K562 (cell line): ENCODE data around the gene TRNT1. TPM values are rescaled to one million over a fixed set of nuclear protein-coding genes. Genes with fewer than 3 reads are reported as not detected.

Experiments
- BACH1 ChIP-seq: fragments of 200-800 bp; sonication (Bioruptor generic); IDR thresholded peaks from 2 replicates; pipeline ENCODE4 v1.6.1; 2016; ENCODE audit warnings: missing genetic modification characterization, missing compliant biosample characterization
- ERF ChIP-seq: fragments of 450-650 bp; formaldehyde crosslinking; IDR thresholded peaks from 2 replicates; pipeline ENCODE4 v1.4.0; 2020; ENCODE audit warnings: mild to moderate bottlenecking, mixed read lengths
- FOXM1 ChIP-seq, 2 experiments: fragments of 450-650 bp in 1 of 2; sonication (generic) in 1 of 2; formaldehyde crosslinking in 1 of 2; IDR thresholded peaks; 2 replicates each; pipeline versions ENCODE4 v1.6.1 to v1.9.0; 2017 to 2022; ENCODE audit warnings: low read depth in 2 of 2, mild to moderate bottlenecking in 2 of 2, missing genetic modification reagents in 1 of 2, moderate library complexity in 1 of 2
- GATA2 ChIP-seq: sonication (generic); formaldehyde crosslinking; IDR thresholded peaks from 2 replicates; pipeline ENCODE4 v1.4.0; 2020; ENCODE audit warnings: mild to moderate bottlenecking, missing genetic modification reagents
- KLF6 ChIP-seq: fragments of 250-450 bp; sonication (Bioruptor Pico); IDR thresholded peaks from 2 replicates; pipeline ENCODE4 v1.4.0; 2020; ENCODE audit warnings: mild to moderate bottlenecking, moderate library complexity, borderline replicate concordance
- MBD2 ChIP-seq: sonication (generic); IDR thresholded peaks from 2 replicates; pipeline ENCODE4 v1.6.1; 2016; ENCODE audit warnings: low read depth, borderline replicate concordance
- NEUROD1 ChIP-seq: fragments of 150-350 bp; IDR thresholded peaks from 2 replicates; pipeline ENCODE4 v1.6.1; 2014; ENCODE audit warnings: borderline replicate concordance, low read length, low read depth; ENCODE audit not compliant: partially characterized antibody
- NONO ChIP-seq, 2 experiments: fragments of 200-400 bp in 1 of 2; fragments of 450-650 bp in 1 of 2; formaldehyde crosslinking in 1 of 2; IDR thresholded peaks; 2 replicates each; pipeline ENCODE4 v1.6.1; 2017; ENCODE audit warnings: low read depth in 2 of 2, mild to moderate bottlenecking in 2 of 2, moderate library complexity in 2 of 2, low read length in 1 of 2
- POLR2B ChIP-seq: fragments of 450-650 bp; IDR thresholded peaks from 2 replicates; pipeline ENCODE4 v1.6.1; 2018; ENCODE audit warnings: low read depth; ENCODE audit not compliant: partially characterized antibody
- SIN3A ChIP-seq, 2 experiments: fragments of 150-350 bp in 1 of 2; IDR thresholded peaks; 2 replicates each; pipeline ENCODE4 v1.6.1; 2011 to 2016; ENCODE audit warnings: borderline replicate concordance in 2 of 2, low read depth in 2 of 2, low read length in 2 of 2, mild to moderate bottlenecking in 2 of 2, moderate library complexity in 2 of 2; ENCODE audit not compliant: control insufficient read depth in 1 of 2
- SLC30A9 ChIP-seq: fragments of 250-450 bp; sonication (Bioruptor Pico); IDR thresholded peaks from 2 replicates; pipeline ENCODE4 v1.8.0; 2022; ENCODE audit warnings: mild to moderate bottlenecking, moderate library complexity
- SUPT5H ChIP-seq: fragments of 450-650 bp; IDR thresholded peaks from 2 replicates; pipeline ENCODE4 v1.6.1; 2016
- ZBTB8A ChIP-seq: fragments of 450-650 bp; IDR thresholded peaks from 2 replicates; pipeline ENCODE4 v1.6.1; 2018; ENCODE audit warnings: mild to moderate bottlenecking, moderate library complexity; ENCODE audit not compliant: partially characterized antibody
- ZNF212 ChIP-seq: fragments of 450-650 bp; formaldehyde crosslinking; IDR thresholded peaks from 2 replicates; pipeline ENCODE4 v1.4.0; 2020; ENCODE audit warnings: mild to moderate bottlenecking
- ZNF316 ChIP-seq: fragments of 450-650 bp; IDR thresholded peaks from 2 replicates; pipeline ENCODE4 v1.6.1; 2016
- ZNF583 ChIP-seq: fragments of 250-450 bp; sonication (Bioruptor Pico); IDR thresholded peaks from 2 replicates; pipeline ENCODE4 v1.4.0; 2020
- polyA plus RNA-seq, 8 experiments: library from polyadenylated mRNA; depleted of rRNA in 4 of 8; stranded (reverse) in 5 of 8; unstranded in 3 of 8; fragments of >200 nt; fragmentation: Nextera tagmentation in 2 of 8; fragmentation: Illumina TruSeq in 1 of 8; extraction: Ambion mirVana in 2 of 8; extraction: Trizol in 1 of 8; gene quantifications; 2 replicates each; pipeline versions ENCODE4 v1.2.1 to v1.2.3, GENCODE V29; 2011 to 2014; ENCODE audit warnings: inconsistent platforms in 1 of 8, missing spikeins in 1 of 8
- total RNA-seq, 7 experiments: library from RNA; depleted of rRNA in 6 of 7; stranded (reverse); fragments of >200 nt in 6 of 7; fragmentation: Illumina TruSeq in 2 of 7; extraction: Trizol in 2 of 7; gene quantifications; 2 replicates each; pipeline versions ENCODE4 v1.2.1 to v1.2.3, GENCODE V29; 2011 to 2021; ENCODE audit warnings: low replicate concordance in 1 of 7
- TF ChIP-seq, protein P1 (sequence below): conservative IDR thresholded peaks from 2 replicates; pipeline ENCODE4 v1.6.1; 2011; ENCODE audit warnings: low read depth, mild to moderate bottlenecking, low read length; ENCODE audit not compliant: control insufficient read depth
- TF ChIP-seq, protein P2 (sequence below), 2 experiments: fragments of 450-650 bp in 1 of 2; IDR thresholded peaks; 2 replicates each; pipeline ENCODE4 v1.6.1; 2011 to 2017; ENCODE audit warnings: low read depth in 2 of 2, antibody characterized with exemption in 1 of 2, borderline replicate concordance in 1 of 2, low read length in 1 of 2, mild to moderate bottlenecking in 1 of 2, mixed read lengths in 1 of 2; ENCODE audit not compliant: control insufficient read depth in 1 of 2
- TF ChIP-seq, protein P3 (sequence below), 2 experiments: fragments of 450-650 bp; conservative IDR thresholded peaks; 2 replicates each; pipeline ENCODE4 v1.6.1; 2017; ENCODE audit warnings: mild to moderate bottlenecking in 2 of 2, moderate library complexity in 2 of 2

TRNT1 gene
- total and polyA plus RNA-seq, 9 of the 15 experiments (the other 6 are each of a cell fraction or from before 2014, with no cell fraction given) = 38.1 to 58.2 (median 47.4) TPM

DNA sequence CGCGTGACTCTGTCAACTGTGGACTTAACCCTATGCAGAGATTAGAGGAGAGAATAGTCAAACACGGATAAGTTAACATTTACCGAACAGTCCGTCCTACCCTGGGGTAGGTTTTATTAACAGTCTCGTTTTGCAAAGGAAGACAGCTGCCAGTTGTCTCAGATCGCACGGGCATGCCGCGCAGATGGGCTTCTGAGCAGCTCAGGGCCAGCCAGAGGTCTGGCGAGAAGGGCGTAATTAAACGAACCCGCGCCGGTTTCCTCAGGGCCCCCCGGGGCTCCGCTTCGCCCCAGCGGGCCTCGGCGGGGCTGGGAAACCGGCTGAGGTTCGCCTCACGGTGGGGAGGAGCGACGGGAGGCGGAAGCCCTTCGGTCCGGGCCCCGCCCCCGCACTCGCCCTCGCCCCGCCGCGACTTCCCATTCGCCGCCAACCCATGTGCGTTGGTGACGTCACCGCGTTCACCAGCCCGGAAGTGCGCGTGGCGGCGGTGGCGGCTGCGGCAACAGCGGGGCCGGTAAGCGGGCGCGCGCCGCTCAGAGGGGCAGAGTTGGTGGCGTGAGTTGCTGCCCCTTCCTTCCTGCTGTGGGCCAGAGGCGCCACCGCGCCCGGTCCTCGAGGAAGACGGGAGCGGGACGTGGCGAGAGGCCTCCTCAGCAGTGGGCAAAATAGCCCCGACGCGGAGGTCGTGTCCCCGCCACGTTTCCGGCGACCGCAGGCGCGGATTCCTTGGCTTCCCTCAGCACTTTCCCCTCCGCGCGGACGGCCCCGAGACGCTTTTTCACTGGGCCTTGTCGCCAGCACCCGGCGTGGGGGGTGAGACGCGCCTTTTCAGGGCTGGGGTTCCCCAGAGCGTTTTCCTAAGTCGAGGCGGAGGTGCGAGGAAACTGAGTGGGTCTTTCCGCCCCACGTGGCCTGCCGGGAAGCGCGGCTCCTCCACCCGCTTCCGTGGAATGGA lies at the start of gene TRNT1 (continued):
- TF ChIP-seq NONO (IDR thresholded peaks at IDR 0.05; ENCODE audit: low read depth in 2 of 2, low read length in 1 of 2) = peak in 1 of 2 experiments; percentile 73; a peak in 1 of 4 replicates
- peak; percentile 83 for TF ChIP-seq MBD2
- TF ChIP-seq SIN3A (IDR thresholded peaks at IDR 0.05; ENCODE audit: borderline replicate concordance in 2 of 2, control insufficient read depth in 1 of 2, low read depth in 2 of 2, low read length in 2 of 2) = peak; percentile 60 to 81; a peak in 2 of 4 replicates
- TF ChIP-seq, protein P1, sequence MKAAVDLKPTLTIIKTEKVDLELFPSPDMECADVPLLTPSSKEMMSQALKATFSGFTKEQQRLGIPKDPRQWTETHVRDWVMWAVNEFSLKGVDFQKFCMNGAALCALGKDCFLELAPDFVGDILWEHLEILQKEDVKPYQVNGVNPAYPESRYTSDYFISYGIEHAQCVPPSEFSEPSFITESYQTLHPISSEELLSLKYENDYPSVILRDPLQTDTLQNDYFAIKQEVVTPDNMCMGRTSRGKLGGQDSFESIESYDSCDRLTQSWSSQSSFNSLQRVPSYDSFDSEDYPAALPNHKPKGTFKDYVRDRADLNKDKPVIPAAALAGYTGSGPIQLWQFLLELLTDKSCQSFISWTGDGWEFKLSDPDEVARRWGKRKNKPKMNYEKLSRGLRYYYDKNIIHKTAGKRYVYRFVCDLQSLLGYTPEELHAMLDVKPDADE = peak; percentile 92
- 0 out of 2 replicates have a peak, but pooled peaks have one; percentile 33 for TF ChIP-seq ZNF212 (CRISPR knock-in tag)
- TF ChIP-seq GATA2 (CRISPR knock-in tag) = no peak
- TF ChIP-seq, protein P2, sequence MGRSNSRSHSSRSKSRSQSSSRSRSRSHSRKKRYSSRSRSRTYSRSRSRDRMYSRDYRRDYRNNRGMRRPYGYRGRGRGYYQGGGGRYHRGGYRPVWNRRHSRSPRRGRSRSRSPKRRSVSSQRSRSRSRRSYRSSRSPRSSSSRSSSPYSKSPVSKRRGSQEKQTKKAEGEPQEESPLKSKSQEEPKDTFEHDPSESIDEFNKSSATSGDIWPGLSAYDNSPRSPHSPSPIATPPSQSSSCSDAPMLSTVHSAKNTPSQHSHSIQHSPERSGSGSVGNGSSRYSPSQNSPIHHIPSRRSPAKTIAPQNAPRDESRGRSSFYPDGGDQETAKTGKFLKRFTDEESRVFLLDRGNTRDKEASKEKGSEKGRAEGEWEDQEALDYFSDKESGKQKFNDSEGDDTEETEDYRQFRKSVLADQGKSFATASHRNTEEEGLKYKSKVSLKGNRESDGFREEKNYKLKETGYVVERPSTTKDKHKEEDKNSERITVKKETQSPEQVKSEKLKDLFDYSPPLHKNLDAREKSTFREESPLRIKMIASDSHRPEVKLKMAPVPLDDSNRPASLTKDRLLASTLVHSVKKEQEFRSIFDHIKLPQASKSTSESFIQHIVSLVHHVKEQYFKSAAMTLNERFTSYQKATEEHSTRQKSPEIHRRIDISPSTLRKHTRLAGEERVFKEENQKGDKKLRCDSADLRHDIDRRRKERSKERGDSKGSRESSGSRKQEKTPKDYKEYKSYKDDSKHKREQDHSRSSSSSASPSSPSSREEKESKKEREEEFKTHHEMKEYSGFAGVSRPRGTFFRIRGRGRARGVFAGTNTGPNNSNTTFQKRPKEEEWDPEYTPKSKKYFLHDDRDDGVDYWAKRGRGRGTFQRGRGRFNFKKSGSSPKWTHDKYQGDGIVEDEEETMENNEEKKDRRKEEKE (IDR thresholded peaks at IDR 0.05; ENCODE audit: borderline replicate concordance in 1 of 2, control insufficient read depth in 1 of 2, low read depth in 2 of 2, low read length in 1 of 2) = peak in 1 of 2 experiments; percentile 73; a peak in 1 of 4 replicates
- TF ChIP-seq, protein P3, sequence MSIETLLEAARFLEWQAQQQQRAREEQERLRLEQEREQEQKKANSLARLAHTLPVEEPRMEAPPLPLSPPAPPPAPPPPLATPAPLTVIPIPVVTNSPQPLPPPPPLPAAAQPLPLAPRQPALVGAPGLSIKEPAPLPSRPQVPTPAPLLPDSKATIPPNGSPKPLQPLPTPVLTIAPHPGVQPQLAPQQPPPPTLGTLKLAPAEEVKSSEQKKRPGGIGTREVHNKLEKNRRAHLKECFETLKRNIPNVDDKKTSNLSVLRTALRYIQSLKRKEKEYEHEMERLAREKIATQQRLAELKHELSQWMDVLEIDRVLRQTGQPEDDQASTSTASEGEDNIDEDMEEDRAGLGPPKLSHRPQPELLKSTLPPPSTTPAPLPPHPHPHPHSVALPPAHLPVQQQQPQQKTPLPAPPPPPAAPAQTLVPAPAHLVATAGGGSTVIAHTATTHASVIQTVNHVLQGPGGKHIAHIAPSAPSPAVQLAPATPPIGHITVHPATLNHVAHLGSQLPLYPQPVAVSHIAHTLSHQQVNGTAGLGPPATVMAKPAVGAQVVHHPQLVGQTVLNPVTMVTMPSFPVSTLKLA (conservative IDR thresholded peaks at IDR 0.05) = peak; percentile 96 to 99
- TF ChIP-seq BACH1 (tag) = no peak
- peak; percentile 36; the same call in 1 of the 2 replicates for TF ChIP-seq ERF (CRISPR knock-in tag)
- TF ChIP-seq ZNF583 = 0 out of 2 replicates have a peak, but pooled peaks have one; percentile 41
- no peak for TF ChIP-seq SLC30A9 (CRISPR knock-in tag)
- peak; percentile 59 for TF ChIP-seq NEUROD1
- TF ChIP-seq KLF6 = no peak
- peak; percentile 90 for TF ChIP-seq POLR2B
- TF ChIP-seq SUPT5H = peak; percentile 97
- no peak for TF ChIP-seq FOXM1 (IDR thresholded peaks at IDR 0.05; ENCODE audit: low read depth)
- peak; percentile 88 for TF ChIP-seq FOXM1 (CRISPR knock-in tag; IDR thresholded peaks at IDR 0.05; ENCODE audit: low read depth)
- TF ChIP-seq ZBTB8A = no peak
- TF ChIP-seq ZNF316 = 0 out of 2 replicates have a peak, but pooled peaks have one; percentile 11
